Measurements from ENCODE around the gene SLC27A5.
"Not testable (repeated sequence)": the region's sequence is repeated elsewhere in the genome, so short reads cannot be mapped to it uniquely, and the experiment has no call there.

The SLC27A5 gene

DNA sequence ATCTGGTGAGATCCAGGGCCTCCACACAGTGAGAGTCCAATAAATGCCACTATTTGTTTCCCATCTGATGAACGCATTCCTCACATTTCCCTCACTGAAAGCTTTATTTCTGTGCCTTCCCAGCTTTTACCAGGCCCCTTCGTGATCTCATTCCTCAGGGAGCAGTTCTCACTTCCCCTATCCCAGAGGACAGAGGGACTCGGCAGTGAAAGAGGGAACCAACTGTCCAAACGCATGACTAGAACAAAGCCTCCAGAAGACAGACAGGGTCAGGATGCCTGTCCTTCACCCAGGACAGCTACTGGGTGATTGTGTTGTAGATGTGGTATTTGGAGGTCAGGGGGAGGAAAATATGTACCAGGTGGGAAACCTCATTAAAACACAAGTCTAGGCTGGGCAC is 9.9 kb upstream of the SLC27A5 start:
- DNase-seq = no peak

DNA sequence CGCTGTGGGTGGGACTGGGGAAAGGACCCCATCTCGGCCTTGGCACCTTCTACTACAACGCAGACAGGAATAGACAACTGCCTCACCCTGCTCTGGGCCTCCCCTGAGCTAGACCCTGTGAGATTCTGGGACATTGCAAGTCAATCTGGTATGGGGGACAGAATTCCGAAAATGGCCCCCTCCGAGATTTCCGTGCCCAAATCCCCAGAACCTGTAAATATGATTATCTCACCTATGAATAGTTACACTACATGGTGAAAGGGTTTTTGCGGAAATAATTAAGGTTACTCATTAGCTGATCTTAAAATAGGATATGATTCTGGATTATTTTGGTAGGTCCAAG is 8.4 kb upstream of the SLC27A5 start:
- no peak for DNase-seq

DNA sequence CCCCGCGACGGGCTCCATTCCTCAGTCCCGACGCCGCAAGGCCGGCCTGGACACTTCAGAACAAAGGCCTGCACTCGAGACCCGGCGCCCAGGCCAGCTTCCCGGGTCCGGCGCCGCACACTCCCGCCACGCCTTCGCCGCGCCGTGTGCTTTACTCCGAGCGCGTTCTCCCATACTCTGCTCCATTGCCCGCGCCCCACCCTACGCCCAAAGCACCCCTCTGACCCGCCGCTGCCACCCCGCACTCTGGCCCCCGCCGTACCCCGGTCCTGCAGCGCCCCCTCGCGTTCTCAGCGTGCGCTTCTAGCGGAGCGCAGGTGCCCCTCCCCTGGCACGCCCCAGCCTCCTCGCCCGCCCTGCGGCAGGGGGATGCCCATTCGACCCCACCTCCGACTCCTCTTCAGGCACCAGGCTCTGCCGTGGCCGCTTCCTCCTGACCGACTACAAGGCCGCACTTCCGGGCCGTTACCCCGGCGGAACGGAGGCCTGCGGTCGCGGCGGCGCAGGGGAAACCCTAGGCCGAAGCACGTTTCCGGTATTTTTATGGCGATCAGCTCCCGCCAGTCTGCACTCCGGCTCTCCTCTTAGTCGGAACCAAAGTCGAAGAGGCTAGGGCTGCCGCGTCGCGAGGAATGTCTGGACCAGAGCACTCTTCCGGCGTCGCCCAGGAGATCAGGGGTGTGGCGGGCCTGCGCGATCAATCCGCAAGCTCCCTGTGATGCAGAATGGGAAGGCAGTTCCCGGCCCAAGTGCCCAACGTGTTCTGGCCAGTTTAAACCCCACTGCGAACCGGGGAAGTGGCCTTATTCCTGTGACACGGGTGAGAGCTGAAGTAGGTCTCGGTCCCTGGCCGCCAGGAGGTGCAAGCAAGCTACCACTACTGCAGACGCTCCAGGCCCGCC is 7.8 kb upstream of the SLC27A5 start, which contains the start of gene ZBTB45:
Gene ZBTB45, minus strand, starts transcription at position 456 of the 902 bp plus-strand sequence. CDS start 2,137 bp downstream, outside the sequence.
- DNase-seq = peak; percentile 85

DNA sequence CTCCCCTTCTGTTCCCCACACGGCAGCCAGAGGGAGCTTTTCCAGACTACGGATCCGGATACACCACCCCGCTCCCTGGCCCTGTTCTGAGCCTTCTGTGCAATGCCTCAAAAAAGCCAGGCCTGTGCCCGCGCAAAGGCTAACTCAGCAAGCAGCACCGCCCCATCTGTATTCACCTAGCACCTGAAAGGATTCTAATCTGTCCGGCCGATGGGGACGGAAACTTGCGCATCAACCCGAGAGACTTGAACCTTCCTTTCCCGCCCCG is 7.2 kb upstream of the SLC27A5 start:
- no peak for DNase-seq

DNA sequence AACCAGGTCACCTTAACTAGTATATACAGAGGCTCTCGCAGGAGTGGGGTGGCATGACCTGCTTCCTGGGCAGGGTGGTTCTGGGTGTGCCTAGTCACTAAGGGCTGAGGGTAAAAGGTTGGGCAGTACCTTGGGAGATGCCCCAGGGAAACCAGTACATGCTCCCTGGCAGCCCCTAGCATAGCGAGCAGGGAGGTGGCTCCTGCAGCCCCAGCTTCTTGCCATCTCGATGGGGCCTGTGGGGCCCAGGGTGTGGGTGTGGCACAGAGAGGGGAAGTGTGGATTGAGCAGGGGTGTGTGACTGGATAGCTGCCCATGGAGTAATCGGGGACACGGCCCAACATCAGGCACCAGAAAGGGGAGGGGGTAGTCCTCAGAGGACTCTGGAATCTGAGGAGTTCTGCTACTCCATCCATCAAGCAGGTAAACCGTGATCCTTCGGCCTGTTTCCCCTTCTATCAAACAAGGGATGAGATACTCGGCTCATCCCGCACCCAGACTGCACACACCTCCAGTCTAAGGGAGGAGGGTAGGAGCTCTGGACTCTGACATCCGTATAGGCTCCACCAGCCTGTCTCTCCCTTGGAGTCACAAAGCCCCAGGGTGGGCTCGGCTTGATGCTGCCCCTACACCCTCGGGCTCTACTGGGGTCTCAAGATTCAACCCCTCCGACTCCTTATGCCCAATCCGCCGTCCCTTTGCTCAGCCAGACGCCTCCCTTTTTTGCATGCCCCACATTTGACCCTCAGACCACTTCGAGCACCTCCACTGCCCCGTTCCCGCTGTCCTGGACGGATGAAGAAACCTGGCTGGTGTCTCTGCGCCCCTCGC is 6.7 kb upstream of the SLC27A5 start:
- no peak for DNase-seq

DNA sequence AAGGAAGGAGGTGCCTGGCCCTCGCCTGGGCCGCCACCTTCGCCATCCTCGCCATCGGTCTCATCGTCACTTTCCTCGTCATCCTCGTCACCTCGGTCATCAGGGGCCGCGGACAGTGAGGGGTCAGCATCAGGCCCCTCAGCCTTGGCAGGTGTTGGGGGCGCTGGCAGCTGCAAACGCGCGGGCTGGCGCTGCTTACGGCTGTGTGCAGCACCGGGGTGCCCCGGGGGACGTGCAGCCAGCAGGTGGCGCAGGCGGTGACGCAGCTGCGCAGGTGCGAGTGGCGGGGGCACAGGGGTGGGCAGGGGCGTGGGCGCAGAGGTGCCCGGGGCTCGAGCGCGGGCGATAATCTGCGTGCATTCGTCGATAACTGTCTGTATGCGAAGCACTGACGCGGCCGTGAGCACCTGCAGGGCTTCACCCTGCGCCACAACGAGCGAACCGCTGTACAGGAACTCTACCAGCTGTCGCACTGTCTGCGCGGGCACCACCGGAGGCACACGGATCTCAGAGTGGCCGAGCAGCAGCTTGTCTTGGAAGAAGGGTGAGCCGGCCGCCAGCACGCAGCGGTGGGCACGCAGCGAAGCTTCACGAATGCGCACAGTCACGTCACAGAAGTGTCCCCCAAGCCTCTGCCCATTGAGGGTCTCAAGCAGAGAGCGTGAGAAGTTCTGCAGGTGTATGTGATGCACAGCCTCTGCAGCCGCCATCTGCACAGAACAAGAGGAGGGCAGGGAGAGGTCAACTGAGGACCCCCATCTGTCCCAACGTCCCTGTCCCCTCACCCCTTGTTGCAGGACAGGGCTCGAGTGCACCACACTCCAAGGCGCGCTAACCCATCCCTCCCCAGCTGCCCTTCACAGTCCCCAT is 5.4 kb upstream of the SLC27A5 start:
- no peak for DNase-seq

DNA sequence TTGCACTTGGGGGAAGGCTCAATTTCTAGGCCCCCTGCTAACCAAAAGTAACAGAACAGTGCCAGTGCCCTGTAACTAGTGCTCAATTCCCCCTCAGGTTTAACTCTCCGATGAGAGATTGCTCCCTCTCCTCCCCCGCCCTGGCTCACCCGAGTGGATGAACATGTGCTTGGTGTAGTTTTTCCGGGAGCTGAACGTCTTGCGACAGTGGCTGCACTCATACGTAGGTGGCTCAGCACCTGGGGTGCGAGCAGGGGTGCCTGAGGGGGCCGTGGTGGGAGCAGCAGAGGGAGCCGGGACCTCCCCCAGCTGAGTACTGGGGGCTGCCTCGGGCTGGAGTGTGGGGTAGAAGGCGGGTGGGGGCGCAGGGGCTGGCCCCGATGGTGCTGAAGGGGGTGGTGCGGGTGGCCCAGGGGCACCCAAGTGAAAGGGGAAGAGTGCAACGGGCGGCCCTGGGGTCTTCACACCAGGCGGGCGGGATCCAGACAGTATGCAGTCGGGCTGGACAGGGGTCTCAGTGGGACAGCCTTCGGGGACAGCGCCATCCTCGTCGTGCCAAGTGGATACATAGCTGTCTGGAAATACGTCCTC is 4.5 kb upstream of the SLC27A5 start:
- no peak for DNase-seq

DNA sequence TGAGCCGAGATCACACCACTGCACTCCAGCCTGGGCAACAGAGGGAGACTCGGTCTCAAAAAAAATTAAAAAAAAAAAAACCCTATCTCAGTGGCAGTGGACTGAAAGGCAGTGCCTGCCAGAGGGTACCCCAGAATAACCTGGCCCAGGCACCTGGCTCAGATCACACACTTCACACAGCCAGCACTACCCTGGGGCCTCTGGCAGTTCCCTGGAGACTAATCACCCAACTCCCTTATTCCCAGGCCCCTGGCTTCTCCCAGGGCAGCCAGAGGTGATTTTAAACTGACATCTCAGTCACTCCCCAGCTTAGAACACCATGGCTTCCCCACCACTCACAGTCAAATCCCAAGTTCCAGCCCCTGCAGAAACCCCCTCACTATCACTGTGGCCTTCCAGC is 3.5 kb upstream of the SLC27A5 start:
- DNase-seq = no peak

DNA sequence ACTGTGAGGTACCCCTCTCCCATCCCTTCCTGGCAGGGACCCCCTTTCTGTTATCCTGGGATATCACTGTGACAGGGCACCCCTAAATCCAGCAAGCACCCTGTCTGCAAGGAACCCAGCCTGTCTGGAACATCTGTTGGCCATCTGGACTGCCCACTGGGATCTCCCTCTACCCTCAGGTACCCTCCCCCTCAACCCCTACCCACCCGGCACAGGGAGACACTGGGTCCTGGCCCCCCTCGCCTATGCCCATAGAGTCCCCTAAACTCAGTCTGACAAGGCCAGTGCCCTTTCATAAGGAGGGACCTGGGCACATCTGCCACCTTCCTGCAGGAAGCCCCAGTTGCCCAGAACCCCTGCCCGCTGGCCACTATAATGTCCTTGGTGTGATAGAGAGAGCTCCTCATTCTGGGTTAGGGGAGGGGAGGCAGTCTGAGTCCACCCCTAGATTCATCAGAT is 2.8 kb upstream of the SLC27A5 start:
- DNase-seq = no peak

DNA sequence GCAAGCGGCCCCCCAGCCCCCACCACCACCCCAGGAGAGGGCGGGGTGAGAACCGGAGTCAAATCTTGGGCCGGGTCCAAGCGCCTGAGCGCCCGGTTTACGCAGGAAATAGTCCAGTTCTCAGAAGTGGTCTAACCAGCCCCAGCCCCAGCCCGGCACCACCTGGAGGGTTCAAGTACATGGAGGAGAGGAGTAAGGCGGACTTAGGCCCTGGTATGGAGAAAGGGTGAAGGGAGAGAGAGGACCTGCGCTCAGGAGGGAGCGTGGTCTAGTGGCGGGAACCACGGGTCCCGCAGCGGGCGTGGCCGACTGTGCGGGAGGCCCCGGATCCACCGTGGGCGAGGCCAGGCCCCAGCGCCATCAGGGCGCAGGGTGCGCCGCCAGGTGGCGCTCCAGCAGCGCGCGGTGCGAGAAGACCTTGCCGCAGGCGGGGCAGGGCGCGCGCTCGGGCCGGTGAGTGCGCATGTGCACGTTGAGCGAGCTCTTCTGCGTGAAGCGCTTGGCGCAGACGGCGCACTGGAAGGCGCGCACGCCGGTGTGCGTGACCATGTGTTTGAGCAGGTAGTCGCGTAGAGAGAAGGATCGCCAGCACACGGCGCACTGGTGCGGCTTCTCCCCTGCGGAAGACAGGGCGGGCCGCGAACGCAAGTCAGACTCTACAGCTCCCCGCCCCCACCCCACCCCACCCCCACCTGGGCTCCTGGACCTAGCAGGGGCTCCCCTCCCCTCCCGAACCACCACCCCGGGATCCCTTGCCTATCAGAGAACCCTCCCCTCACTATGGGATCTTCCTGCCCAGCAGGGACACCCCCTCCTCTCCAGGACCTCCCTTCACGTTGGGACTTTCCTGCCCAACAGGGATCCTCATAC is 2.1 kb upstream of the SLC27A5 start:
- DNase-seq = peak; percentile 63

DNA sequence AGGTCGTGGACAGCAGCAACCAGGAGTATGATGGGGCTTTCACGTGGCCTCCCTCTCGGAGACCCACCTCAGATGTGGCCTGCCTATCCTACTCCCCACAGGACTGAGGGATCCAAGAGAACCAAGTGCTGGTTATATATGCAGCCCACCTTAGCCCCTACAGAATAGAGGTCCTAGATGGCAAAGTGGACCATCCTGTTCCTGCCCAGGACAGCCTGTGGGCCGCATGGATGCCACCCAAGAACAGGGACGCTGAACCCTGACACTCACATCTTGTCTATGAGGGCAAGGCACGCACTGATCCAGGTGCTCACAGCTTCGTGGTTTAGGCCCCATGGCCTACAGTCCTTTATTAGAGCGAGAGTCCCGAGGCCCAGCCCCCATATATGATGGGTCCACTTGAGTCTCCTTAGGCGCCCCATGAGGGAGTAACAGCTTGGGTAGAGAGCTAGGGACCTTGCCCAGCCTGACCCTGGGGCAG is 1.5 kb upstream of the SLC27A5 start:
- no peak for DNase-seq

DNA sequence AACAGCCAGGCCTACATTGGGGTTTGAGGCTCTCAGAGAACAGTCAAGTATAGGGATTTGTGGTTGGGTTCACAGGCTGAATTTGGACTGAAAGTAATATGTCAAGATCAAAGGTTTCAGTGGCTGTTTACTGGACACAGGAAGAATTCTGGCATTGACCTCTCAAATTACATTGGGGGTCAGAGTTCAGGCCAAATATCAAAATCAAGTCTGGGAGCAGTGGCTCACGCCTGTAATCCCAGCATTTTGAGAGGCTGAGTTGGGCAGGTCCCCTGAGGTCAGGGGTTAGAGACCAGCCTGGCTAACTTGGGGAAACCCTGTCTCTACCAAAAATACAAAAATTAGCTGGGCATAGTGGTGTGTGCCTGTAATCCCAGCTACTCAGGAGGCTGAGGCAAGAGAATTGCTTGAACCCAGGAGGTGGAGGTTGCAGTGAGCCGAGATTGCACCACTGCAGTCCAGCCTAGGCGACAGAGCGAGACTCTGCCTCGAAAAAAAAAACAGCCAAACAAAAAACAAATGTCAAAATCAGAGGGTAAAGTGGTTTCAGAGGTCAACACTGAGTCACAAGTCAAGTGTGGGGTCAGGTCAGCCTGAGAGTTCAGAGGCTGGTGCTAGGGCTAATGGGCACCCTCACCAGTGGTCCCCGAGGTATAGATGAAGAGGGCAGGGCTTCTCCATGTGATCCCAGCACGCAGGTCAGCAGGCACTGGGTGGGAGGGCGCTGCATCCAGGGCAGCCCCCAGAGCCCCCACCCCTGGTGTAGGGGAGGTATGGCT is 1.5 kb downstream of the SLC27A5 start:
- DNase-seq = no peak

DNA sequence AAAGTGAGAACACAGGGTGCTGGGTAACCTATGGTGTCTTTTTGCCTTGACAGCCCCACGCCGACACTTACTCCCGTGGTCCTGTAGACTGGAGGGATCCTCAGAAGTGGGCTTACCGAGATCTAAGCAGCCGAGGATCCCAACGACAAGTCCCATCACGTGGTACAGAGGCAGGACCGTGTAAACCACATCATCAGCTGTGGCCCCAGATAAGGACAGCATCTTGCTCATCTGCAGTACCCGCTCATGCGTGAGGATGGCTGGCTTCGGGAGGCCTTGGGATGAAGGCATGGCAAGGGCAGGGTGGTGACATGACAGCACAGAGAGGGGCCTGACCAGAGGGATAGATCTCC is 2.1 kb downstream of the SLC27A5 start:
- DNase-seq = no peak

DNA sequence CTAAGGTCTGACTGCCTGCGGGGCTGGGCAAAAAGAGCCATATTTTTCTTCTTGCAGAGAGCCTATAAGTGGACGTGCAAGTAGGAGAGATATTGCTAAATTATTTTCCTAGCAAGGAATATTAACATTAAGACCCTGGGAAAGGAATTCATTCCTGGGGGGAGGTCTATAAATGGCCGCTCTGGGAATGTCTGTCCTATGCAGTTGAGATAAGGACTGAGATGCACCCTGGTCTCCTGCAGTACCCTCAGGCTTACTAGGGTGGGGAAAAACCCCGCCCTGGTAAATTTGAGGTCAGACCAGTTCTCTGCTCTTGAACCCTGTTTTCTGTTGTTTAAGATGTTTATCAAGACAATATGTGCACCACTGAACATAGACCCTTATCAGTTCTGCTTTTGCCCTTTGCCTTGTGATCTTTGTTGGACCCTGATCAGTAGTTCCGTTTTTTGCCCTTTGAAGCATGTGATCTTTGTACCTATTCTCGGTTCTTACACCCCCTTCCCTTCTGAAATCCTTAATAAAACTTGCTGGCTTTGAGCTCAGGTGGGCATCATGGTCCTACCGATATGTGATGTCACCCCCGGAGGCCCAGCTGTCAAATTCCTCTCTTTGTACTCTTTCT is 4.1 kb downstream of the SLC27A5 start:
- not testable (repeated sequence) for DNase-seq

DNA sequence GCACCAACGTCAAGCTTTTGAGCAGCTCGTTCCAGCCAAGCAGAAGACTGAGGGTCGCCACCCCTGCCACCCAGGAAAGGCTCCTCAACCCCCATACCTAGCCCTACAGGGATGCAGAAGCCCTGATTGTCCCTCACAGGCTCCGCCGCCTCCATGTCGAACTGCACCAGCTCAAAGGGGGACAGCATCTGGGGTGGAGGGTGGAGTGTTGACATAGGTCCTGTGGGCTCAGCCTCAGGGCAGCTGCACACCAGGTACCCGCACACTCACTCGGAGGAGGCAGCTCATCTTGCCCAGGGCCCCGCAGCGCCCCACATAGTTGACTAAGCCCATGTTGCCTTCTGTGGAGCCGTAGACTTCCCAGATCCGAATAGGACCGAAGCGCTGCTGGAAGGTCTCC is 11.6 kb downstream of the SLC27A5 start:
- DNase-seq = no peak

DNA sequence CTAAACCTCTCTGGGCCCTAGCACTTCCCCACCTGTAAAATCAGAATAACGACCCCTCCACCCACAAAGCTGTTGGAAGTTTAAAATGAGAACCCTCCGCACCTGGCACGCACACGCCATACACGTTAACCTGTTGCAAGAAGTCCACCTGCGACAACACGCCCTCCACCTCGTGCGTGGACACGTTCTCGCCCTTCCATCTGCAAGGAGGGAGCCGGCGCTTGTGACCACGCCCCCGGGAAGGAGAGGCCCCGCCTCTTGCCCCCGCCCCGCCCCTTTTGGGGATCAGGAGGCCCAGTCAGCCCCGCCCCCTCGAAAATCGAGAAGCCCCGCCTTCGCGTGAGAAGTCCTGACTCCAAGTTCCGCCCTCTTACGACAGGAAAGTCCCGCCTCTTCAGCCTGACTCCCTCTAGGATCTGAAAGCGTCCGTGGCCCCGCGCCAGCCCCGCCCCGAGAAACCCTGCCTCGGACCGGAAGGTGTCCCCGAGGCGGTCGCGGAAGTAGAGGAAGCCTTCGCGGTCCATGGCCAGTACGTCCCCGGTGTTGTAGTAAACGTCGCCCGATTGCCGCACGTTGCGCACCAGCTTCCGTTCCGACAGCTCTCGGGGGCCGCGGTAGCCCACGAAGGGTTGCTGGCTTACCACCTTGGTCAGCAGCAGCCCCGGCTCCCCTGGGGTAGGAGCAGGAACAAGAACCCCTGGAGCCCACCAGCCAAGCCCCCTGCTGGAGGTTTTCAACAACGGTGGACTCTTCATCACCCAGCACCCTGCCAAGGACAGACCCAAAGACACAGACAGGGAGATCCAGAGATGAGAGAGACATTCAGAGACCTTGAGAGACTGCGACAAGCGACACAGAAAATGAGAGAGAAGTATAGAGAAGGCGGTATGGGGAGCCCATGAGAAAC is 12.5 kb downstream of the SLC27A5 start:
- DNase-seq = peak; percentile 93

DNA sequence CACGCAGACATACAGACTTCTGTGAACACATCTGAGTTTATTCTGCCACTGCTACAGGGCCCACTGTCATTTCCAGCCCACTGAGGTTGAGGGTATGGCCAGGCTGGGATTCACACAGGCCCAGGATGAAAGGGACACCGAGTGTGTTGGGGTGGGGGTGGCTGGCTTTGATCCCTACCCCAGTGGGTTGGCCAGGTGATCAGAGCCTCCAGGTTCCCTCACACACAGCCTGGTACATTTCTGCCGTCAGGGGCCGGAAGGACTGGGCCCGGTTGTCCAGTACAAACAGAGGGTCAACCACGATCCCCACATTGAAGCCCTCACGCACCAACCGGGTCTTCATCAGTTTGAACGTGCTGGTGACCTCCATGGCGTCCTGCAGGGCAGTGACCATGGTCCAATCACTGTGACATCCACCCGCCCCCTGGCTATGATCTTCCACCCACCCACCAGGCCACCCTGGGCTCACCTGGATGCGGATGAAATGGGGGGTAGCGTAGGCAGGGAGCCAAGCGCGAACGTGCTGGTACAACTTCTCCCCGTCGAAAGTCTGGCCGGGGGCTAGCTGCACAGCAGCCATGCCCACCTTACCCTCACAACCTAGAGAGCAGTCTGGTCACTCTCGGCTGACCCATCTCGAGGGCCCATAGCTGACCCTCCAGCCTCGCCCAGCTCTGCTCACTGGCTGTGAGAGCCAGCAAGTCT is 13.3 kb downstream of the SLC27A5 start:
- DNase-seq = no peak

DNA sequence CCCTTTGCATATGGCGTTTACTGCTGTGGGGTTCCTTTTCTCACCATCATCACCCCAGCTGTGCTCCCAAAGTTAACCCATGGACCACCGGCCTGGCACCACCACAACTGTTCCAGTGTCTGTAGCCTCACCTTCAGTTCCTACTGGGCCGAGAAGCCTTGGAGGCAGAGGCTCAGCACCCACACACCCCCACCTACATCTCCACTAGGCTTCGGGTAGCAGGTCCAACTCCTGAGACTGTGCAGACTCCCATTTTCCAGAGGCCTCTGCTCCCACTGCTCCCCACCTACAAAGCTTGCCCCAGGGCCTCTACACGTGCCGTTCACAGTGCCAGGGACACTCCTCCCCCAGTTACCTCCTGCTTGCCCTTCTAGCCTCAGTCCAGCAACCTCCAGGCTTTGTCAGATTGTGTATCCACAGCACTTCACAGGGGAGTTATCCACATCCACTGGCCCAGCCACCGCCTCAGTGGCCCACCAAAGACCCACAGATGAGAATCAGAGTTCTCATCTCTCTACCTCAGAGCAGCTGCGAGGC is 14.1 kb downstream of the SLC27A5 start:
- no peak for DNase-seq
